GM06990 (cell line): Measurements from ENCODE around the gene CYTH3.
"Not testable (repeated sequence)": the region's sequence is repeated elsewhere in the genome, so short reads cannot be mapped to it uniquely, and the experiment has no call there.

ENCODE experiments used
- DNase-seq: peaks from one replicate; pipeline ENCODE4 v3.0.0-alpha.2; 2011; ENCODE audit not compliant: insufficient read length; ENCODE audit errors: extremely low read depth
- H3K27me3 ChIP-seq: replicated peaks from 2 replicates; pipeline ENCODE4 v1.6.0; 2011; ENCODE audit warnings: low read length; ENCODE audit not compliant: control insufficient read depth, insufficient read depth
- H3K36me3 ChIP-seq: 2 replicates; pipeline ENCODE4 v1.5.1; 2011; ENCODE audit warnings: low read length; ENCODE audit not compliant: control insufficient read depth, insufficient read depth
- H3K4me3 ChIP-seq: replicated peaks from 2 replicates; pipeline ENCODE4 v1.5.1; 2011; ENCODE audit warnings: low read depth, mild to moderate bottlenecking, control low read depth, low read length
- TF ChIP-seq, protein P1 (sequence below): IDR thresholded peaks from 2 replicates; pipeline ENCODE4 v1.5.1; 2011; ENCODE audit warnings: low read length, control low read depth, mild to moderate bottlenecking, inconsistent platforms; ENCODE audit not compliant: insufficient read depth, poor library complexity, severe bottlenecking

Gene CYTH3

GRCh38 chr7:6286486-6286885 is 14.1 kb upstream of the CYTH3 start:
- no peak overlapping the region for H3K4me3 ChIP-seq
- TF ChIP-seq, protein P1, sequence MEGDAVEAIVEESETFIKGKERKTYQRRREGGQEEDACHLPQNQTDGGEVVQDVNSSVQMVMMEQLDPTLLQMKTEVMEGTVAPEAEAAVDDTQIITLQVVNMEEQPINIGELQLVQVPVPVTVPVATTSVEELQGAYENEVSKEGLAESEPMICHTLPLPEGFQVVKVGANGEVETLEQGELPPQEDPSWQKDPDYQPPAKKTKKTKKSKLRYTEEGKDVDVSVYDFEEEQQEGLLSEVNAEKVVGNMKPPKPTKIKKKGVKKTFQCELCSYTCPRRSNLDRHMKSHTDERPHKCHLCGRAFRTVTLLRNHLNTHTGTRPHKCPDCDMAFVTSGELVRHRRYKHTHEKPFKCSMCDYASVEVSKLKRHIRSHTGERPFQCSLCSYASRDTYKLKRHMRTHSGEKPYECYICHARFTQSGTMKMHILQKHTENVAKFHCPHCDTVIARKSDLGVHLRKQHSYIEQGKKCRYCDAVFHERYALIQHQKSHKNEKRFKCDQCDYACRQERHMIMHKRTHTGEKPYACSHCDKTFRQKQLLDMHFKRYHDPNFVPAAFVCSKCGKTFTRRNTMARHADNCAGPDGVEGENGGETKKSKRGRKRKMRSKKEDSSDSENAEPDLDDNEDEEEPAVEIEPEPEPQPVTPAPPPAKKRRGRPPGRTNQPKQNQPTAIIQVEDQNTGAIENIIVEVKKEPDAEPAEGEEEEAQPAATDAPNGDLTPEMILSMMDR: no peak
- H3K36me3 ChIP-seq: no peaks in the 10 kb centered on the region
- DNase-seq: no peak
- no peaks in the 10 kb centered on the region for H3K27me3 ChIP-seq

- DNase-seq: no peak
- H3K4me3 ChIP-seq: no peak overlapping the region
- TF ChIP-seq, protein P1: no peak
- H3K36me3 ChIP-seq: no peaks in the 10 kb centered on the region
- H3K27me3 ChIP-seq: no peaks in the 10 kb centered on the region
Measured at GRCh38 chr7:6284461-6285360, 12.3 kb upstream of the CYTH3 start.

DNA sequence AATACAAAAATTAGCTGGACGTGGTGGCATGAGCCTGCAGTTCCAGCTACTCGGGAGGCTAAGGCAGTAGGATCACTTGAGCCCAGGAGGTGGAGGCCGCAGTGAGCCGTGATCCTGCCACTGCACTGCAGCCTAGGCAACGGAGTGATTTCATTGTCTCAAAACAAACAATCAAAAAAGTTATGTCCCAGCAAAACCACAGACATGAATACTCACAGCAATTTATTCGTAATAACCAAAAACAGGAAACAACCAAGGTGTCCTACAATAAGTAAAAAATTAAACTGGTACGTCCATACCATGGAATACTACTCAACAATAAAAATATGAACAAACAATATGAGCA is 11.6 kb upstream of the CYTH3 start:
- TF ChIP-seq, protein P1: no peak
- Histone ChIP-seq H3K4me3 (no peak overlapping the region), H3K36me3 (no peaks in the 10 kb centered on the region), H3K27me3 (no peaks in the 10 kb centered on the region)
- no peak for DNase-seq

DNA sequence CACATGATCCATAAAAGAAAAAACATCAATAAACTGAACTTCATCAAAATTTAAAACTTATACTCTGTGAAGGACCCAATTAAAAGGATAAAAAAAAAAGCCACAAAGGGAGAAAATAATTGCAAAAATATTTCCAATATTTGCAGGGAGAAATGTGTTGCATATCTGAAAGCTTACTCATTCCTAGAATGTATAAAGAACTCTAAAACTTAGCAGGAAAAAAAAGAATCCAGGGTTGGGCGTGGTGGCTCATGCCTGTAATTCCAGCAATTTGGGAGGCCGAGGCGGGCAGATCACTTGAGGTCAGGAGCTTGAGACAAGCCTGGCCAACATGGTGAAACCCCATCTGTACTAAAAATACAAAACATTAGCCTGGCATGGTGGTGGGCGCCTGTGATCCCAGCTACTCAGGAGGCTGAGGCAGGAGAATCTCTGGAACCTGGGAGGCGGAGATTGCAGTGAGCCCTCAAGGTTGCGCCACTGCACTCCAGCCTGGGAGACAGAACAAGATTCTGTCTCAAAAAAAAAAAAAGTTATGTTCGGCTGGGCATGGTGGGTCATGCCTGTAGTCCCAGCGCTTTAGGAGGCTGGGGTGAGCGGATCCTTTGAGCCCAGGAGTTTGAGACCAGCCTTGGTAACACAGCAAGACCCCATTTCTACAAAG is 11.1 kb upstream of the CYTH3 start:
- not testable (repeated sequence) for DNase-seq, H3K27me3 ChIP-seq, H3K4me3 ChIP-seq, H3K36me3 ChIP-seq

DNA sequence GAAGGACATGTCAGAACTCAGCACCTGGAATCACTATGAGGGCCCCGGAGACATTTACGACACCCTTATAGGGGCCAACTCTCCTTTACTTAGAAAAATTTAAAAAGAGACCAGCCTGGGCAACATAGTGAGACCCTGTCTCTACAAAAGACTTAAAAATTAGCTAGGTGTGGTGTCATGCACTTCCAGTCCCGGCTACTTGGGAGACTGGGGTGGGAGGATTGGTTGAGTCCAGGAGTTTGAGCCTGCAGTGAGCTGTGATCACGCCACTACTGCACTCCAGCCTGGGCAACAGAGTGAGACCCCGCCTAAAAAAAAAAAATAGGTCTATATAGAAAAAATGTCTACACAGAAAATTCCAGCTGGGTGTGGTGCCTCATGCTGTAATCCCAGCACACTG is 7.5 kb upstream of the CYTH3 start:
- Histone ChIP-seq H3K27me3 (no peaks in the 10 kb centered on the region), H3K4me3 (no peak overlapping the region), H3K36me3 (no peaks in the 10 kb centered on the region)
- no peak for DNase-seq
- TF ChIP-seq, protein P1: no peak

- TF ChIP-seq, protein P1: no peak
- no peaks in the 10 kb centered on the region for H3K27me3 ChIP-seq
- no peak overlapping the region for H3K4me3 ChIP-seq
- H3K36me3 ChIP-seq: no peaks in the 10 kb centered on the region
- no peak for DNase-seq
Measured at GRCh38 chr7:6279341-6279740, 6.9 kb upstream of the CYTH3 start.
